ENCODE results near the gene SHISA5. TPM values are rescaled to one million over a fixed set of nuclear protein-coding genes. Genes with fewer than 3 reads are reported as not detected.
"Not testable (repeated sequence)": the region's sequence is repeated elsewhere in the genome, so short reads cannot be mapped to it uniquely, and the experiment has no call there.

The SHISA5 gene
- polyA plus RNA-seq, 3 donors: 147 to 266 (median 242) TPM

GRCh38 chr3:48474619-48475018, 29.4 kb downstream of the SHISA5 start:
- no peak overlapping the region for H2AFZ ChIP-seq (ENCODE audit: insufficient read depth, low read depth, low read length, poor library complexity, severe bottlenecking)
- no peaks in the 10 kb centered on the region for H3K9me3 ChIP-seq (replicated peaks in 1 of 2; ENCODE audit: control insufficient read depth in 1 of 2, insufficient read depth in 1 of 2, low read length in 2 of 2)
- no peaks in the 10 kb centered on the region for H3K9me3 Mint-ChIP-seq
- intact Hi-C loops (cut with micrococcal nuclease): no loop called here
- peaks cover 41 to 61% of the 10 kb centered on the region in 2 donors for H3K36me3 Mint-ChIP-seq
- H3K27ac Mint-ChIP-seq: peak overlapping the region; percentile 9 to 85 (median 69)
- 100% methylated on average over 1 of the region's 4 CpGs for WGBS (ENCODE audit: insufficient coverage)
- peaks cover 36% of the 10 kb centered on the region for H3K4me1 Mint-ChIP-seq
- H3K4me3 ChIP-seq (replicated peaks in 1 of 3; ENCODE audit: low read depth in 2 of 3, low read length in 3 of 3): no peak overlapping the region
- DNase-seq: no peak
- peaks cover 35 to 42% of the 10 kb centered on the region in 2 donors for H3K4me1 ChIP-seq (ENCODE audit: control insufficient read depth in 1 of 2, insufficient read depth in 2 of 2, low read length in 2 of 2)
- TF ChIP-seq CTCF (IDR thresholded peaks at IDR 0.05): no peak
- no peak overlapping the region for H3K9ac ChIP-seq (ENCODE audit: insufficient read depth, low read length, poor library complexity, severe bottlenecking)
- H3K4me2 ChIP-seq (replicated peaks; ENCODE audit: extremely low read depth, low read length, poor library complexity, severe bottlenecking): no peak overlapping the region
- peaks cover 19% of the 10 kb centered on the region for H4K20me1 ChIP-seq (ENCODE audit: insufficient read depth, low read length)
- no peak overlapping the region for H3K4me3 Mint-ChIP-seq
- no peaks in the 10 kb centered on the region for H3K27me3 ChIP-seq (ENCODE audit: control insufficient read depth in 2 of 2, insufficient read depth in 2 of 2, low read length in 2 of 2)
- peaks cover 36% of the 10 kb centered on the region for H3K79me2 ChIP-seq (ENCODE audit: insufficient read depth, low read length)
- H3K27ac ChIP-seq (ENCODE audit: low read depth in 1 of 2, low read length in 2 of 2): peak overlapping the region in 1 of 2 donors; percentile 9
- no peaks in the 10 kb centered on the region for H3K27me3 Mint-ChIP-seq (ENCODE audit: low read depth in 3 of 3)
- peaks cover 23 to 52% of the 10 kb centered on the region in 2 donors for H3K36me3 ChIP-seq (replicated peaks in 1 of 2; ENCODE audit: control insufficient read depth in 1 of 2, insufficient read depth in 2 of 2, low read length in 2 of 2)

GRCh38 chr3:48474031-48474430, 29.9 kb downstream of the SHISA5 start:
- H3K9me3 Mint-ChIP-seq: not testable (repeated sequence)
- WGBS (ENCODE audit: insufficient coverage): 100% methylated on average over 2 of the region's 4 CpGs
- H3K4me1 Mint-ChIP-seq: peaks cover 37% of the 10 kb centered on the region

More at GRCh38 chr3:48474031-48474430, 29.9 kb downstream of the SHISA5 start:
- H3K79me2 ChIP-seq (ENCODE audit: insufficient read depth, low read length): peaks cover 42% of the 10 kb centered on the region
- intact Hi-C loops (cut with micrococcal nuclease); DNase-seq; H3K27me3 ChIP-seq (ENCODE audit: control insufficient read depth in 2 of 2, insufficient read depth in 2 of 2, low read length in 2 of 2); H2AFZ ChIP-seq (ENCODE audit: insufficient read depth, low read depth, low read length, poor library complexity, severe bottlenecking); H3K4me3 Mint-ChIP-seq; H3K9ac ChIP-seq (ENCODE audit: insufficient read depth, low read length, poor library complexity, severe bottlenecking); H3K9me3 ChIP-seq (replicated peaks in 1 of 2; ENCODE audit: control insufficient read depth in 1 of 2, insufficient read depth in 1 of 2, low read length in 2 of 2); H3K27me3 Mint-ChIP-seq (ENCODE audit: low read depth in 3 of 3); H3K4me3 ChIP-seq (replicated peaks in 1 of 3; ENCODE audit: low read depth in 2 of 3, low read length in 3 of 3); H3K4me2 ChIP-seq (replicated peaks; ENCODE audit: extremely low read depth, low read length, poor library complexity, severe bottlenecking): not testable (repeated sequence)
- H3K36me3 ChIP-seq (replicated peaks in 1 of 2; ENCODE audit: control insufficient read depth in 1 of 2, insufficient read depth in 2 of 2, low read length in 2 of 2): peaks cover 27 to 55% of the 10 kb centered on the region in 2 donors
- peaks cover 41 to 48% of the 10 kb centered on the region in 2 donors for H3K4me1 ChIP-seq (ENCODE audit: control insufficient read depth in 1 of 2, insufficient read depth in 2 of 2, low read length in 2 of 2)
- H3K27ac ChIP-seq (ENCODE audit: low read depth in 1 of 2, low read length in 2 of 2): peak overlapping the region in 1 of 2 donors; percentile 88
- H4K20me1 ChIP-seq (ENCODE audit: insufficient read depth, low read length): peaks cover 17% of the 10 kb centered on the region
- H3K27ac Mint-ChIP-seq: peak overlapping the region in 5 of 7 donors; percentile 65 to 100 (median 95)
- peaks cover 44 to 63% of the 10 kb centered on the region in 2 donors for H3K36me3 Mint-ChIP-seq

Data from CD14-positive monocyte (primary cell).